H9 (cell line): ENCODE measurements around the gene SGIP1. TPM values are rescaled to one million over a fixed set of nuclear protein-coding genes. Genes with fewer than 3 reads are reported as not detected.

Experiments used
- DNase-seq: peaks from one replicate; pipeline ENCODE4 v3.0.0-alpha.2; 2017
- H2AFZ ChIP-seq: one replicate; pipeline ENCODE4 v1.6.1; 2013; ENCODE audit warnings: mild to moderate bottlenecking, low read length, control low read depth, moderate library complexity
- H2AK5ac ChIP-seq: 2 replicates; pipeline ENCODE4 v1.6.1; 2013; ENCODE audit warnings: low read length, control low read depth, mixed read lengths; ENCODE audit not compliant: insufficient read length
- H2BK120ac ChIP-seq: one replicate; pipeline ENCODE4 v1.6.1; 2013; ENCODE audit warnings: low read depth, mild to moderate bottlenecking, low read length, control low read depth, inconsistent platforms; ENCODE audit not compliant: poor library complexity, severe bottlenecking
- H2BK12ac ChIP-seq: 2 replicates; pipeline ENCODE4 v1.6.1; 2013; ENCODE audit warnings: low read length, control low read depth, mixed read lengths, low read depth; ENCODE audit not compliant: insufficient read length
- H2BK15ac ChIP-seq: 2 replicates; pipeline ENCODE4 v1.6.1; 2013; ENCODE audit warnings: low read depth, low read length, control low read depth
- H2BK20ac ChIP-seq: one replicate; pipeline ENCODE4 v1.6.1; 2013; ENCODE audit warnings: low read depth, mild to moderate bottlenecking, low read length, control low read depth, inconsistent platforms; ENCODE audit not compliant: poor library complexity, severe bottlenecking
- H2BK5ac ChIP-seq: 2 replicates; pipeline ENCODE4 v1.6.1; 2013; ENCODE audit warnings: low read length, control low read depth, mixed read lengths; ENCODE audit not compliant: insufficient read length
- H3K14ac ChIP-seq: 2 replicates; pipeline ENCODE4 v1.6.1; 2013; ENCODE audit warnings: low read length, control low read depth; ENCODE audit not compliant: insufficient read depth
- H3K18ac ChIP-seq: 2 replicates; pipeline ENCODE4 v1.6.1; 2013; ENCODE audit warnings: low read depth, mild to moderate bottlenecking, mixed read lengths, low read length, control low read depth; ENCODE audit not compliant: insufficient read length
- H3K23ac ChIP-seq: 2 replicates; pipeline ENCODE4 v1.6.1; 2013; ENCODE audit warnings: low read length, control low read depth, mixed read lengths, low read depth; ENCODE audit not compliant: insufficient read length
- H3K23me2 ChIP-seq: 2 replicates; pipeline ENCODE4 v1.6.1; 2013; ENCODE audit warnings: low read depth, mild to moderate bottlenecking, mixed read lengths, low read length, control low read depth; ENCODE audit not compliant: insufficient read length, poor library complexity, severe bottlenecking
- H3K27ac ChIP-seq: 2 replicates; pipeline ENCODE4 v1.5.1; 2013; ENCODE audit warnings: low read length, control low read depth, mixed read lengths, low read depth; ENCODE audit not compliant: insufficient read length
- H3K27me3 ChIP-seq: 2 replicates; pipeline ENCODE4 v1.6.1; 2013; ENCODE audit warnings: low read length, control low read depth, inconsistent platforms; ENCODE audit not compliant: insufficient read depth
- H3K4ac ChIP-seq: 2 replicates; pipeline ENCODE4 v1.6.1; 2013; ENCODE audit warnings: low read depth, mild to moderate bottlenecking, control low read depth, inconsistent platforms, low read length, moderate library complexity
- H3K4me1 ChIP-seq: 2 replicates; pipeline ENCODE4 v1.6.1; 2013; ENCODE audit warnings: low read length, control low read depth, inconsistent platforms; ENCODE audit not compliant: insufficient read depth
- H3K4me2 ChIP-seq: 2 replicates; pipeline ENCODE4 v1.6.1; 2013; ENCODE audit warnings: low read length, control low read depth, mixed read lengths; ENCODE audit not compliant: insufficient read length, insufficient read depth
- H3K56ac ChIP-seq: 2 replicates; pipeline ENCODE4 v1.6.1; 2013; ENCODE audit warnings: low read depth, mild to moderate bottlenecking, mixed read lengths, low read length, control low read depth; ENCODE audit not compliant: insufficient read length
- H3K79me1 ChIP-seq: 2 replicates; pipeline ENCODE4 v1.6.1; 2013; ENCODE audit warnings: low read depth, mild to moderate bottlenecking, moderate library complexity, low read length, control low read depth, inconsistent platforms; ENCODE audit not compliant: insufficient read depth, poor library complexity, severe bottlenecking
- H3K79me2 ChIP-seq: 2 replicates; pipeline ENCODE4 v1.6.1; 2013; ENCODE audit warnings: low read length, control low read depth, inconsistent platforms; ENCODE audit not compliant: insufficient read depth
- H3K9ac ChIP-seq: 2 replicates; pipeline ENCODE4 v1.6.1; 2013; ENCODE audit warnings: low read length, control low read depth, mixed read lengths; ENCODE audit not compliant: insufficient read length; ENCODE audit errors: extremely low read depth
- H3K9me3 ChIP-seq: one replicate; pipeline ENCODE4 v1.6.1; 2013; ENCODE audit warnings: low read depth, low read length, inconsistent platforms; ENCODE audit not compliant: control insufficient read depth
- H3T11ph ChIP-seq: one replicate; pipeline ENCODE4 v1.6.1; 2013; ENCODE audit warnings: mild to moderate bottlenecking, low read length, control low read depth, inconsistent platforms
- H4K20me1 ChIP-seq: one replicate; pipeline ENCODE4 v1.6.1; 2013; ENCODE audit not compliant: control insufficient read depth, insufficient read length, insufficient read depth
- H4K5ac ChIP-seq: 2 replicates; pipeline ENCODE4 v1.6.1; 2013; ENCODE audit warnings: low read depth, mild to moderate bottlenecking, mixed read lengths, low read length, control low read depth; ENCODE audit not compliant: insufficient read length
- H4K8ac ChIP-seq: replicated peaks from 2 replicates; pipeline ENCODE4 v1.6.1; 2013; ENCODE audit warnings: low read length, control low read depth, mixed read lengths, low read depth; ENCODE audit not compliant: insufficient read length
- H4K91ac ChIP-seq: 2 replicates; pipeline ENCODE4 v1.6.1; 2013; ENCODE audit warnings: low read depth, mild to moderate bottlenecking, moderate library complexity, mixed read lengths, low read length, control low read depth; ENCODE audit not compliant: insufficient read length
- H3K27ac Mint-ChIP-seq, 3 experiments: 2 replicates in 2 of 3; 3 replicates in 1 of 3; pipeline ENCODE4 v1.8.0; 2020 to 2021; ENCODE audit warnings: mixed read lengths in 3 of 3, mild to moderate bottlenecking in 1 of 3, moderate library complexity in 1 of 3
- H3K27me3 Mint-ChIP-seq: 2 replicates; pipeline ENCODE4 v1.8.0; 2021; ENCODE audit warnings: low read depth, mild to moderate bottlenecking, moderate library complexity, mixed read lengths
- H3K36me3 Mint-ChIP-seq, 3 experiments: 2 replicates in 2 of 3; 3 replicates in 1 of 3; pipeline ENCODE4 v1.8.0; 2020 to 2021; ENCODE audit warnings: low read depth in 3 of 3, mixed read lengths in 3 of 3; ENCODE audit not compliant: insufficient read depth in 1 of 3
- H3K4me1 Mint-ChIP-seq, 2 experiments: 2 replicates each; pipeline ENCODE4 v1.8.0; 2020; ENCODE audit warnings: mixed read lengths in 2 of 2
- H3K4me3 Mint-ChIP-seq, 2 experiments: 2 replicates in 1 of 2; 3 replicates in 1 of 2; pipeline ENCODE4 v1.8.0; 2020 to 2021; ENCODE audit warnings: mild to moderate bottlenecking in 2 of 2, mixed read lengths in 2 of 2, moderate library complexity in 1 of 2
- H3K9me3 Mint-ChIP-seq, 2 experiments: 2 replicates in 1 of 2; 3 replicates in 1 of 2; pipeline ENCODE4 v1.8.0; 2020; ENCODE audit warnings: mild to moderate bottlenecking in 2 of 2, mixed read lengths in 2 of 2, moderate library complexity in 1 of 2
- WGBS: extraction: QIAGEN DNeasy Blood & Tissue Kit; methylation state at CpG from one replicate; pipeline ENCODE4 v1.1.7; 2013; ENCODE audit warnings: missing lambda C conversion rate, low lambda C conversion rate, mixed read lengths; ENCODE audit not compliant: insufficient read length; ENCODE audit errors: extremely low coverage; 5-methylcytosine and 5-hydroxymethylcytosine counted together
- total RNA-seq: library from RNA; stranded (reverse); gene quantifications from 2 replicates; pipeline ENCODE4 v1.2.1, GENCODE V29; 2021
- TF ChIP-seq, protein P1 (sequence below): fragments of 200-600 bp; sonication (generic); conservative IDR thresholded peaks from 3 replicates; pipeline ENCODE4 v1.8.0; 2021; ENCODE audit warnings: antibody characterized with exemption, mild to moderate bottlenecking

Gene SGIP1
- total RNA-seq, 1 experiment from 2014 or later: 1.5 TPM

DNA sequence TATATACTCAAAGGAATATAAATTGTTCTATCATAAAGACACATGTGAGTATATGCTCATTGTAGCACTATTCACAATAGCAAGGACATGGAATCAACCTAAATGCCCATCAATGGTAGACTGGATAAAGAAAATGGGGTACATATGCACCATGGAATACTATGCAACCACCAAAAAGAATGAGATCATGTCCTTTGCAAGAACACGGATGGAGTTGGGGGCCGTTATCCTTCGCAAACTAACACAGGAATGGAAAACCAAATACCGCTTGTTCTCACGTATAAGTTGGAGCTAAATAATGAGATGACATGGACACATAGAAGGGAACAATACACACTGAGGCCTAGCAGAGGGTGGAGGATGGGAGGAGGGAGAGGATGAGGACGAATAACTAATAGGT is 16.0 kb upstream of the SGIP1 start:
- H3K9me3 Mint-ChIP-seq: no peaks in the 10 kb centered on the region
- no peak overlapping the region for H2AFZ ChIP-seq
- no peak overlapping the region for H3K9ac ChIP-seq
- H3K4me1 ChIP-seq: no peaks in the 10 kb centered on the region
- H3K14ac ChIP-seq: no peak overlapping the region
- no peak overlapping the region for H2BK120ac ChIP-seq
- H3K23ac ChIP-seq: no peak overlapping the region
- H3K56ac ChIP-seq: no peak overlapping the region
- no peak overlapping the region for H4K91ac ChIP-seq
- no CpG with 5 or more reads among the region's 6 CpGs for WGBS
- DNase-seq: no peak
- no peak overlapping the region for H3K4ac ChIP-seq
- no peak overlapping the region for H2BK20ac ChIP-seq
- no peaks in the 10 kb centered on the region for H4K20me1 ChIP-seq
- TF ChIP-seq, protein P1, sequence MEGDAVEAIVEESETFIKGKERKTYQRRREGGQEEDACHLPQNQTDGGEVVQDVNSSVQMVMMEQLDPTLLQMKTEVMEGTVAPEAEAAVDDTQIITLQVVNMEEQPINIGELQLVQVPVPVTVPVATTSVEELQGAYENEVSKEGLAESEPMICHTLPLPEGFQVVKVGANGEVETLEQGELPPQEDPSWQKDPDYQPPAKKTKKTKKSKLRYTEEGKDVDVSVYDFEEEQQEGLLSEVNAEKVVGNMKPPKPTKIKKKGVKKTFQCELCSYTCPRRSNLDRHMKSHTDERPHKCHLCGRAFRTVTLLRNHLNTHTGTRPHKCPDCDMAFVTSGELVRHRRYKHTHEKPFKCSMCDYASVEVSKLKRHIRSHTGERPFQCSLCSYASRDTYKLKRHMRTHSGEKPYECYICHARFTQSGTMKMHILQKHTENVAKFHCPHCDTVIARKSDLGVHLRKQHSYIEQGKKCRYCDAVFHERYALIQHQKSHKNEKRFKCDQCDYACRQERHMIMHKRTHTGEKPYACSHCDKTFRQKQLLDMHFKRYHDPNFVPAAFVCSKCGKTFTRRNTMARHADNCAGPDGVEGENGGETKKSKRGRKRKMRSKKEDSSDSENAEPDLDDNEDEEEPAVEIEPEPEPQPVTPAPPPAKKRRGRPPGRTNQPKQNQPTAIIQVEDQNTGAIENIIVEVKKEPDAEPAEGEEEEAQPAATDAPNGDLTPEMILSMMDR: no peak
- H3K18ac ChIP-seq: no peak overlapping the region
- no peaks in the 10 kb centered on the region; the same call in none of the 2 replicates for H3K27me3 Mint-ChIP-seq
- no peak overlapping the region for H3K4me2 ChIP-seq
- H2BK12ac ChIP-seq: no peak overlapping the region
- no peak overlapping the region for H3K4me3 Mint-ChIP-seq
- H3K27ac ChIP-seq: no peak overlapping the region
- H3K4me1 Mint-ChIP-seq: no peaks in the 10 kb centered on the region
- no peaks in the 10 kb centered on the region for H3K79me2 ChIP-seq
- H3T11ph ChIP-seq: no peak overlapping the region
- no peaks in the 10 kb centered on the region for H3K9me3 ChIP-seq
- H2BK15ac ChIP-seq: no peak overlapping the region
- H4K8ac ChIP-seq: no peak overlapping the region
- H3K27me3 ChIP-seq: no peaks in the 10 kb centered on the region
- H3K36me3 Mint-ChIP-seq: no peaks in the 10 kb centered on the region
- no peak overlapping the region for H4K5ac ChIP-seq
- H2AK5ac ChIP-seq: no peak overlapping the region
- no peak overlapping the region for H3K27ac Mint-ChIP-seq
- H3K23me2 ChIP-seq: no peaks in the 10 kb centered on the region
- H3K79me1 ChIP-seq: no peaks in the 10 kb centered on the region
- H2BK5ac ChIP-seq: no peak overlapping the region
